ENCODE results near the gene TRMT10B. TPM values are rescaled to one million over a fixed set of nuclear protein-coding genes. Genes with fewer than 3 reads are reported as not detected.
"Not testable (repeated sequence)": the region's sequence is repeated elsewhere in the genome, so short reads cannot be mapped to it uniquely, and the experiment has no call there.

Gene TRMT10B
- total RNA-seq, 1 donor from 2014 or later, result 4.5 TPM

- no peaks in the 10 kb centered on the region for H3K36me3 ChIP-seq
- H3K4me1 ChIP-seq, result peaks cover 10% of the 10 kb centered on the region
- H3K4me3 ChIP-seq, result no peak overlapping the region
- no peaks in the 10 kb centered on the region for H3K9me3 ChIP-seq (replicated peaks)
- no peak overlapping the region for H3K27ac ChIP-seq (replicated peaks)
- intact Hi-C loops (cut with micrococcal nuclease), result no loop called here
- TF ChIP-seq CTCF (IDR thresholded peaks at IDR 0.05; ENCODE audit: borderline replicate concordance), result no peak
- no peak for DNase-seq
- no peaks in the 10 kb centered on the region for H3K27me3 ChIP-seq (ENCODE audit: low read depth)
These were observed 4.5 kb upstream of the TRMT10B start for GRCh38 chr9:37749129-37749528.

GRCh38 chr9:37751186-37751585, 2.4 kb upstream of the TRMT10B start:
- Histone ChIP-seq H3K36me3 (no peaks in the 10 kb centered on the region), H3K27me3 (ENCODE audit: low read depth) (no peaks in the 10 kb centered on the region), H3K9me3 (replicated peaks) (no peaks in the 10 kb centered on the region), H3K27ac (replicated peaks) (no peak overlapping the region), H3K4me3 (no peak overlapping the region), H3K4me1 (peaks cover 20% of the 10 kb centered on the region)
- TF ChIP-seq CTCF (IDR thresholded peaks at IDR 0.05; ENCODE audit: borderline replicate concordance), result no peak
- intact Hi-C loops (cut with micrococcal nuclease), result no loop called here
- DNase-seq, result no peak

- DNase-seq; H3K36me3 ChIP-seq; H3K27ac ChIP-seq (replicated peaks); intact Hi-C loops (cut with micrococcal nuclease); H3K4me3 ChIP-seq; H3K9me3 ChIP-seq (replicated peaks); H3K27me3 ChIP-seq (ENCODE audit: low read depth): not testable (repeated sequence)
- peaks cover 20% of the 10 kb centered on the region for H3K4me1 ChIP-seq
These were observed 1.9 kb upstream of the TRMT10B start for GRCh38 chr9:37751704-37752103.

GRCh38 chr9:37752112-37752511, 1.5 kb upstream of the TRMT10B start:
- H3K4me1 ChIP-seq, result peaks cover 20% of the 10 kb centered on the region
- intact Hi-C loops (cut with micrococcal nuclease); H3K4me3 ChIP-seq; H3K27me3 ChIP-seq (ENCODE audit: low read depth); H3K27ac ChIP-seq (replicated peaks); H3K36me3 ChIP-seq; DNase-seq; H3K9me3 ChIP-seq (replicated peaks): not testable (repeated sequence)

- intact Hi-C loops (cut with micrococcal nuclease), result no loop called here
- Histone ChIP-seq H3K27me3 (ENCODE audit: low read depth) (no peaks in the 10 kb centered on the region), H3K4me1 (peaks cover 20% of the 10 kb centered on the region), H3K4me3 (peak overlapping the region; percentile 82), H3K27ac (replicated peaks) (peak overlapping the region; percentile 80), H3K36me3 (peaks cover 5% of the 10 kb centered on the region), H3K9me3 (replicated peaks) (no peaks in the 10 kb centered on the region)
- TF ChIP-seq CTCF (IDR thresholded peaks at IDR 0.05; ENCODE audit: borderline replicate concordance), result no peak
- no peak for DNase-seq
These were observed 740 bp upstream of the TRMT10B start for GRCh38 chr9:37752642-37753488.

- TF ChIP-seq CTCF (IDR thresholded peaks at IDR 0.05; ENCODE audit: borderline replicate concordance), result no peak
- peaks cover 25% of the 10 kb centered on the region for H3K36me3 ChIP-seq
- no peak overlapping the region for H3K4me3 ChIP-seq
- DNase-seq, result no peak
- no peak overlapping the region for H3K27ac ChIP-seq (replicated peaks)
- intact Hi-C loops (cut with micrococcal nuclease), result no loop called here
- no peaks in the 10 kb centered on the region for H3K9me3 ChIP-seq (replicated peaks)
- H3K4me1 ChIP-seq, result peaks cover 14% of the 10 kb centered on the region
- no peaks in the 10 kb centered on the region for H3K27me3 ChIP-seq (ENCODE audit: low read depth)
These were observed 5.1 kb downstream of the TRMT10B start for GRCh38 chr9:37758747-37759146.

Measured in left ventricle myocardium inferior (tissue), 1 donor.